OCI-LY7 (cell line): ENCODE measurements around the gene TRIM8.

Experiments used
- CTCF ChIP-seq: fragments of 200-600 bp; sonication (generic); conservative IDR thresholded peaks from 2 replicates; pipeline ENCODE4 v1.5.1; 2014; ENCODE audit warnings: mild to moderate bottlenecking, antibody characterized with exemption, low read length, moderate library complexity, mixed read lengths
- EZH2phosphoT487 ChIP-seq: fragments of 200-600 bp; sonication (generic); IDR thresholded peaks from 2 replicates; pipeline ENCODE4 v1.6.1; 2018; ENCODE audit warnings: low read depth, borderline replicate concordance, mild to moderate bottlenecking, mixed run types, antibody characterized with exemption, low read length, moderate library complexity, mixed read lengths

- TF ChIP-seq CTCF (no peak), EZH2phosphoT487 (no peak)
Observed at GRCh38 chr10:102696736-102697135, 52.5 kb downstream of the TRIM8 start.
